Erythroblast (primary cell): ENCODE measurements around the gene PTPRD.

Source experiments
- DNase-seq, 2 experiments: peaks; one replicate each; lab custom pipeline; 2025; lab: John Stamatoyannopoulos, UW
- GATA1 ChIP-seq: IDR thresholded peaks from 2 replicates; pipeline ENCODE4 v1.6.1; 2011; ENCODE audit warnings: low read depth, mild to moderate bottlenecking, control low read depth, low read length, moderate library complexity
- POLR2A ChIP-seq: IDR thresholded peaks from 2 replicates; pipeline ENCODE4 v1.6.1; 2011; ENCODE audit warnings: mild to moderate bottlenecking, low read length

PTPRD gene

GRCh38 chr9:8806150-8806549 is 1806.7 kb downstream of the PTPRD start:
- no peak for TF ChIP-seq POLR2A
- no peak for TF ChIP-seq GATA1
- DNase-seq = no peak

GRCh38 chr9:8804613-8805012 is 1808.2 kb downstream of the PTPRD start:
- DNase-seq = no peak

GRCh38 chr9:8802242-8802641 is 1810.6 kb downstream of the PTPRD start:
- TF ChIP-seq POLR2A (no peak), GATA1 (no peak)
- DNase-seq = no peak

More at GRCh38 chr9:8804613-8805012, 1808.2 kb downstream of the PTPRD start:
- no peak for TF ChIP-seq GATA1
- TF ChIP-seq POLR2A = no peak

GRCh38 chr9:8800196-8800595 is 1812.6 kb downstream of the PTPRD start:
- no peak for DNase-seq
- TF ChIP-seq GATA1 = no peak
- TF ChIP-seq POLR2A = no peak

- TF ChIP-seq GATA1 (no peak), POLR2A (no peak)
- DNase-seq = no peak
These were observed 1813.2 kb downstream of the PTPRD start for GRCh38 chr9:8799615-8800014.

GRCh38 chr9:8799206-8799605 is 1813.6 kb downstream of the PTPRD start:
- TF ChIP-seq POLR2A = no peak
- TF ChIP-seq GATA1 = no peak

GRCh38 chr9:8784838-8785237 is 1828.0 kb downstream of the PTPRD start:
- TF ChIP-seq POLR2A = no peak
- no peak for TF ChIP-seq GATA1
- no peak for DNase-seq

More at GRCh38 chr9:8799206-8799605, 1813.6 kb downstream of the PTPRD start:
- DNase-seq = no peak

GRCh38 chr9:8783941-8784340 is 1828.9 kb downstream of the PTPRD start:
- TF ChIP-seq GATA1 (no peak), POLR2A (no peak)
- DNase-seq = no peak

GRCh38 chr9:8782237-8782636 is 1830.6 kb downstream of the PTPRD start:
- no peak for DNase-seq
- TF ChIP-seq GATA1 (no peak), POLR2A (no peak)

- TF ChIP-seq GATA1 (no peak), POLR2A (no peak)
- no peak for DNase-seq
These were observed 1831.3 kb downstream of the PTPRD start for GRCh38 chr9:8781458-8781857.

- TF ChIP-seq POLR2A = no peak
- TF ChIP-seq GATA1 = no peak
- DNase-seq = no peak
These were observed 1832.4 kb downstream of the PTPRD start for GRCh38 chr9:8780386-8780785.

- no peak for TF ChIP-seq POLR2A
- TF ChIP-seq GATA1 = no peak
- no peak for DNase-seq
These were observed 1833.3 kb downstream of the PTPRD start for GRCh38 chr9:8779478-8779877.

GRCh38 chr9:8778356-8778755 is 1834.4 kb downstream of the PTPRD start:
- no peak for DNase-seq

GRCh38 chr9:8772302-8772701 is 1840.5 kb downstream of the PTPRD start:
- no peak for DNase-seq
- TF ChIP-seq GATA1 = no peak
- no peak for TF ChIP-seq POLR2A

More at GRCh38 chr9:8778356-8778755, 1834.4 kb downstream of the PTPRD start:
- TF ChIP-seq POLR2A (no peak), GATA1 (no peak)

- TF ChIP-seq POLR2A = no peak
- no peak for TF ChIP-seq GATA1
- no peak for DNase-seq
These were observed 1843.6 kb downstream of the PTPRD start for GRCh38 chr9:8769153-8769552.

GRCh38 chr9:8766096-8766495 is 1846.7 kb downstream of the PTPRD start:
- DNase-seq = no peak
- TF ChIP-seq POLR2A (no peak), GATA1 (no peak)
